HFF-Myc (cell line): ENCODE measurements around the gene SLC9A8.

ENCODE experiments used
- DNase-seq: peaks from one replicate; pipeline ENCODE4 v3.0.0-alpha.2; 2011; ENCODE audit warnings: low read depth; ENCODE audit errors: extremely low read depth
- H3K4me3 ChIP-seq: replicated peaks from 2 replicates; pipeline ENCODE4 v1.5.1; 2011; ENCODE audit warnings: low read depth, mild to moderate bottlenecking, control low read depth, low read length
- CTCF ChIP-seq: IDR thresholded peaks from 2 replicates; pipeline ENCODE4 v1.5.1; 2012; ENCODE audit warnings: mild to moderate bottlenecking, low read depth, low read length, control low read depth; ENCODE audit errors: missing control alignments

The SLC9A8 gene

GRCh38 chr20:49790077-49790798 lies 22.4 kb upstream of the SLC9A8 start:
- no peak for DNase-seq
- H3K4me3 ChIP-seq: no peak overlapping the region
- no peak for TF ChIP-seq CTCF

GRCh38 chr20:49791165-49791564 lies 21.5 kb upstream of the SLC9A8 start:
- TF ChIP-seq CTCF: no peak
- no peak for DNase-seq
- no peak overlapping the region for H3K4me3 ChIP-seq

GRCh38 chr20:49792006-49792405 lies 20.6 kb upstream of the SLC9A8 start:
- no peak for TF ChIP-seq CTCF

GRCh38 chr20:49792611-49793010 lies 20.0 kb upstream of the SLC9A8 start:
- TF ChIP-seq CTCF: no peak
- no peak overlapping the region for H3K4me3 ChIP-seq
- no peak for DNase-seq

More at GRCh38 chr20:49792006-49792405, 20.6 kb upstream of the SLC9A8 start:
- DNase-seq: no peak
- H3K4me3 ChIP-seq: no peak overlapping the region

GRCh38 chr20:49794336-49795134 lies 18.1 kb upstream of the SLC9A8 start:
- TF ChIP-seq CTCF: no peak

GRCh38 chr20:49795135-49795424 lies 17.5 kb upstream of the SLC9A8 start:
- no peak for TF ChIP-seq CTCF
- no peak overlapping the region for H3K4me3 ChIP-seq
- DNase-seq: no peak

More at GRCh38 chr20:49794336-49795134, 18.1 kb upstream of the SLC9A8 start:
- DNase-seq: no peak
- no peak overlapping the region for H3K4me3 ChIP-seq
